A673 (cell line): Measurements from ENCODE around the gene TNS1. TPM values are rescaled to one million over a fixed set of nuclear protein-coding genes. Genes with fewer than 3 reads are reported as not detected.

Experiments used
- BruUV-seq: library from RNA; stranded (reverse); fragments of 400-500 nt; replicated peaks from 2 replicates; lab custom pipeline; 2021; lab: Mats Ljungman, UMichigan
- CTCF ChIA-PET: fragments of 300-600 bp; sonication (Branson Sonifier 250); formaldehyde crosslinking; loops from one replicate; lab custom pipeline; 2022; ENCODE audit warnings: antibody characterized with exemption; lab: Charles Lee
- POLR2A ChIA-PET: fragments of 300-600 bp; sonication (Branson Sonifier 250); formaldehyde crosslinking; loops from one replicate; lab custom pipeline; 2022; ENCODE audit warnings: antibody characterized with exemption; ENCODE audit not compliant: low non-redundant PET; lab: Charles Lee
- DNase-seq: peaks from one replicate; pipeline ENCODE4 v3.0.0-alpha.2; 2015; ENCODE audit warnings: low spot score
- H3K27ac ChIP-seq: fragments of 200-600 bp; sonication (generic); 2 replicates; pipeline ENCODE4 v1.5.1; 2016; ENCODE audit warnings: mixed run types, low read depth, mild to moderate bottlenecking, mixed read lengths, antibody characterized with exemption, low read length; ENCODE audit not compliant: poor library complexity, severe bottlenecking
- H3K27me3 ChIP-seq: fragments of 200-600 bp; sonication (generic); replicated peaks from 2 replicates; pipeline ENCODE4 v1.6.1; 2017; ENCODE audit warnings: mixed run types, low read depth, mild to moderate bottlenecking, mixed read lengths, antibody characterized with exemption, low read length; ENCODE audit not compliant: insufficient read depth, poor library complexity
- H3K36me3 ChIP-seq: fragments of 200-600 bp; sonication (generic); 2 replicates; pipeline ENCODE4 v1.6.1; 2016; ENCODE audit warnings: mixed run types, mild to moderate bottlenecking, mixed read lengths, antibody characterized with exemption, low read length; ENCODE audit not compliant: insufficient read depth, poor library complexity, severe bottlenecking
- H3K4me1 ChIP-seq: fragments of 200-600 bp; sonication (generic); 2 replicates; pipeline ENCODE4 v1.6.1; 2017; ENCODE audit warnings: mixed run types, mild to moderate bottlenecking, mixed read lengths, antibody characterized with exemption, low read length; ENCODE audit not compliant: insufficient read depth, poor library complexity, severe bottlenecking
- H3K4me3 ChIP-seq: fragments of 200-600 bp; sonication (generic); 2 replicates; pipeline ENCODE4 v1.5.1; 2016; ENCODE audit warnings: low read depth, mixed run types, mild to moderate bottlenecking, mixed read lengths, low read length; ENCODE audit not compliant: poor library complexity, severe bottlenecking
- H3K9me3 ChIP-seq: fragments of 200-600 bp; sonication (generic); 2 replicates; pipeline ENCODE4 v1.6.1; 2016; ENCODE audit warnings: mixed run types, low read depth, mild to moderate bottlenecking, mixed read lengths, antibody characterized with exemption, low read length; ENCODE audit not compliant: poor library complexity, severe bottlenecking
- EZH2 ChIP-seq: fragments of 200-600 bp; sonication (generic); IDR thresholded peaks from 2 replicates; pipeline ENCODE4 v1.6.1; 2017; ENCODE audit warnings: borderline replicate concordance, low read depth, mild to moderate bottlenecking, mixed read lengths, antibody characterized with exemption, low read length; ENCODE audit not compliant: poor library complexity, severe bottlenecking
- intact Hi-C: fragments of 100-400 bp; cut with micrococcal nuclease; formaldehyde crosslinking; loops from one replicate; pipeline ENCODE4 v1.10.0; 2022; ENCODE audit not compliant: unreplicated experiment
- total RNA-seq: library from RNA; stranded (reverse); gene quantifications from 2 replicates; pipeline ENCODE4 v1.2.3, GENCODE V29; 2021
- TF ChIP-seq, protein P1 (sequence below): fragments of 300-800, 200-600 bp; sonication (generic); conservative IDR thresholded peaks from 2 replicates; pipeline ENCODE4 v1.5.1; 2017; ENCODE audit warnings: low read depth, mild to moderate bottlenecking, antibody characterized with exemption, low read length, moderate library complexity, mixed read lengths

The TNS1 gene
- total RNA-seq, 1 experiment from 2014 or later = 99.6 TPM

DNA sequence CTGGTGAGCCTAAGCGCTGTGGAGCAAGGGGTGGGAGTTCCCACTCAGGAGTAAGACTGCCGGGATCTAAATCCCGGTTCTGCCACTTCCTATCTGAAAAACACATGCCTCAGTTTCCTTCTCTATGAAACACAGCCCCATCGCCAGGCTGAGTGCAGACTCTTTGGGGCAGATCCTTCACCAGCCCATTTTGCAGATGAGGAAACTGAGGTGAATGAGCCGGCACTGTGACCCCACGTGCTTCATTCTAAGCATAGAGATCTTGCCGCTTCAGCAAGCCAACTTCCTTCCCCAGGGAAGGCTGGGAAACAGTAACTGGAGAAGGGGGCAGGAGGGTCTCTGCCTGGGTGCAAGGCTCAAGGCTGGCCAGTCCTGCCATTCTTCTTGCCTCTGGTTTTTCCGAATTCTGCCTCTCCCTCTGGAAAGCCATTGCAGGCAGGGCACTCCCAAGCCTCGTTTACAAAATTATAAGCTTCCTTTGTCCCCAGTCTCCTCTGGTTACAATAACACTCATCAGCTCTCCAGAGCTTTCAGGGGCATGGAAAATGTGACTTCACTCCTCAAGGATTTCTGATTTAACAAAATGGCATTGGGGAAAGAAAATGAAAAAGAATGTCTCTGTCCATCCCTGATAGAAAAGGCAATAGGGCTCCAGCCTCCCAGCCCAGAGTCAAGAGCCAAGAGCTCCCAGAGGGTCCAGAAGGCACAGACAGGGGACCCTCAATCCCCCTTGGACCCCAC lies 249.2 kb downstream of the TNS1 start:
- Histone ChIP-seq H3K9me3 (no peaks in the 10 kb centered on the region), H3K36me3 (no peaks in the 10 kb centered on the region), H3K4me1 (no peaks in the 10 kb centered on the region), H3K27me3 (no peaks in the 10 kb centered on the region), H3K4me3 (no peak overlapping the region), H3K27ac (no peak overlapping the region)
- ChIA-PET POLR2A (no interaction called here), CTCF (no interaction called here)
- intact Hi-C loops = no loop called here
- TF ChIP-seq, protein P1, sequence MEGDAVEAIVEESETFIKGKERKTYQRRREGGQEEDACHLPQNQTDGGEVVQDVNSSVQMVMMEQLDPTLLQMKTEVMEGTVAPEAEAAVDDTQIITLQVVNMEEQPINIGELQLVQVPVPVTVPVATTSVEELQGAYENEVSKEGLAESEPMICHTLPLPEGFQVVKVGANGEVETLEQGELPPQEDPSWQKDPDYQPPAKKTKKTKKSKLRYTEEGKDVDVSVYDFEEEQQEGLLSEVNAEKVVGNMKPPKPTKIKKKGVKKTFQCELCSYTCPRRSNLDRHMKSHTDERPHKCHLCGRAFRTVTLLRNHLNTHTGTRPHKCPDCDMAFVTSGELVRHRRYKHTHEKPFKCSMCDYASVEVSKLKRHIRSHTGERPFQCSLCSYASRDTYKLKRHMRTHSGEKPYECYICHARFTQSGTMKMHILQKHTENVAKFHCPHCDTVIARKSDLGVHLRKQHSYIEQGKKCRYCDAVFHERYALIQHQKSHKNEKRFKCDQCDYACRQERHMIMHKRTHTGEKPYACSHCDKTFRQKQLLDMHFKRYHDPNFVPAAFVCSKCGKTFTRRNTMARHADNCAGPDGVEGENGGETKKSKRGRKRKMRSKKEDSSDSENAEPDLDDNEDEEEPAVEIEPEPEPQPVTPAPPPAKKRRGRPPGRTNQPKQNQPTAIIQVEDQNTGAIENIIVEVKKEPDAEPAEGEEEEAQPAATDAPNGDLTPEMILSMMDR = no peak
- TF ChIP-seq EZH2 = no peak
- BruUV-seq = no TSS peak
- DNase-seq = no peak

DNA sequence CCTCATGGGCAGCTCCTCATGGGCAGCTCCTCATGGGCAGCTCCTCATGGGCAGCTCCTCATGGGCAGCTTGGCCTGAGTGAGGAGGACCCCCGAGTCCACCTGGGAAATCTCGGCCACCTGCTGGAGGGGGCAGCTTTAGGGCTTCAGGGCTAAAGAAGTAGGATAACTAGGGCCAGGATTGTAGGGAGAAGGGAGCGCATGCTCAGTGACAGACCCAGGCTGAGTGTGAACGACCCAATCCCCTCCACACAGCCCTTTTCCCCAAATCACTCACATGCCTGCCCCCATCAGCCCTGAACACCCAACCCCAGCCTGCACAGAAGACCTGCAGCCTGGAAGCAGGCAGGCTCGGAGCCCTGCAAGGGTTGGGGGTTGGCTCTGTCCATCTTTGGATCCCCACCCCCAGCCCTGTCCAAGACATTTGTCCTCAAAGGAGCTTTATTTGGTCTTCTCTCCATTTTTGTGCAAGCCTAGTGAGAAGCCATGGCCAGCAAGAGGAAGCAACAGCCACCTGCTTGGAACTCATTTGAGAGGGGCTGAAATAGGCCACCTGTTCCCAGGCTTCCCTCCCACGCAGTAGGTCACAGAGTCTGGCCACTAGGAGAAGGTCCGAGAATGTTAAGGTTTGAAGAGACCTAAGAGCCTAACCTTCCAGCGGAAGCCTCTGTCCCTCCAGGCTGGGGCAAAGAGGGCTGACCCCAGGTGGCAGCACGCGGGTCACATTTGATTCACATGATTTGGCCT lies 249.9 kb downstream of the TNS1 start:
- no peak for TF ChIP-seq EZH2
- TF ChIP-seq, protein P1 = no peak
- intact Hi-C loops = no loop called here
- no peaks in the 10 kb centered on the region for H3K9me3 ChIP-seq
- no peak overlapping the region for H3K4me3 ChIP-seq
- no peaks in the 10 kb centered on the region for H3K36me3 ChIP-seq
- H3K27ac ChIP-seq = no peak overlapping the region
- no peaks in the 10 kb centered on the region for H3K4me1 ChIP-seq
- DNase-seq = no peak
- no peaks in the 10 kb centered on the region for H3K27me3 ChIP-seq
- CTCF ChIA-PET = no interaction called here
- BruUV-seq = no TSS peak
- POLR2A ChIA-PET = no interaction called here

DNA sequence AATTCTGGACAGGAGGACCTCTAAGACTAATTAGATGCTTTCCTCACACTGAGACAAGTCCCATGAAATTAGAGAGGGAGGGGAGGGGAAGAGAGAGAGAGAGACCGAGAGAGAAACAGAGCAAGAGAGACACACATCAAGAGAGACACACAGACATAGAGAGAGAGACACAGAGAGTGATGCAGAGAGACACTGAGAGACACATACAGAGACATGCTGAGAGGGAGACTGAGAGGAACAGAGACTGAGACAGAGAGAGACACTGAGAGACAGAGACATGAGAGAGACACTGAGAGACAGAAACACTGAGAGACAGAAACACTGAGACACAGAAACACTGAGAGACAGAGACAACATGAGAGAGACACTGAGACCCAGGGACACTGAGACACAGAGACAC lies 250.8 kb downstream of the TNS1 start:
- Histone ChIP-seq H3K4me3 (no peak overlapping the region), H3K27ac (no peak overlapping the region), H3K4me1 (no peaks in the 10 kb centered on the region), H3K9me3 (no peaks in the 10 kb centered on the region), H3K36me3 (no peaks in the 10 kb centered on the region), H3K27me3 (no peaks in the 10 kb centered on the region)
- ChIA-PET POLR2A (no interaction called here), CTCF (no interaction called here)
- BruUV-seq = no TSS peak
- DNase-seq = no peak
- no peak for TF ChIP-seq EZH2
- TF ChIP-seq, protein P1 = no peak
- intact Hi-C loops = no loop called here
